IMR-90 (cell line): Measurements from ENCODE around the gene MAPK1. TPM values are rescaled to one million over a fixed set of nuclear protein-coding genes. Genes with fewer than 3 reads are reported as not detected.

Experiments
- ATAC-seq: fragments of 200-7000 bp; cut with Tn5 transposase; 2 replicates; pipeline ENCODE4 v1.9.1; 2020; ENCODE audit warnings: low read depth, mild to moderate bottlenecking, moderate library complexity
- BruUV-seq: library from RNA; stranded (reverse); fragments of 400-500 nt; replicated peaks from 2 replicates; lab custom pipeline; 2021; lab: Mats Ljungman, UMichigan
- CTCF ChIA-PET: fragments of 300-600 bp; formaldehyde crosslinking; extraction: SDS; loops from one replicate; lab custom pipeline; 2021; ENCODE audit warnings: antibody characterized with exemption; lab: Yijun Ruan, JAX
- POLR2A ChIA-PET: fragments of 300-600 bp; sonication (Branson Sonifier 250); formaldehyde crosslinking; loops from one replicate; lab custom pipeline; 2022; ENCODE audit warnings: antibody characterized with exemption; ENCODE audit not compliant: unreplicated experiment; lab: Charles Lee
- DNase-seq: peaks from one replicate; pipeline ENCODE4 v3.0.0; 2013
- H2AFZ ChIP-seq: replicated peaks from 2 replicates; pipeline ENCODE3; 2013; ENCODE audit warnings: low read length, mild to moderate bottlenecking; ENCODE audit not compliant: poor library complexity
- H2AK5ac ChIP-seq: 2 replicates; pipeline ENCODE4 v1.6.1; 2013; ENCODE audit warnings: low read depth, low read length, inconsistent platforms
- H2AK9ac ChIP-seq: replicated peaks from 2 replicates; pipeline ENCODE3; 2013; ENCODE audit warnings: mild to moderate bottlenecking, low read depth, low read length, moderate library complexity; ENCODE audit not compliant: poor library complexity
- H2BK120ac ChIP-seq: 2 replicates; pipeline ENCODE4 v1.6.1; 2013; ENCODE audit warnings: low read depth, low read length, inconsistent platforms
- H2BK15ac ChIP-seq: 3 replicates; pipeline ENCODE4 v1.6.1; 2013; ENCODE audit warnings: low read depth, low read length, inconsistent platforms
- H2BK20ac ChIP-seq: 2 replicates; pipeline ENCODE4 v1.6.1; 2013; ENCODE audit warnings: low read depth, mild to moderate bottlenecking, inconsistent platforms, low read length, moderate library complexity
- H2BK5ac ChIP-seq: 2 replicates; pipeline ENCODE4 v1.6.1; 2013; ENCODE audit warnings: mild to moderate bottlenecking, low read depth, low read length, inconsistent platforms; ENCODE audit not compliant: poor library complexity, severe bottlenecking
- H3K14ac ChIP-seq: replicated peaks from 2 replicates; pipeline ENCODE4 v1.6.1; 2013; ENCODE audit warnings: low read depth, low read length, inconsistent platforms
- H3K18ac ChIP-seq: 2 replicates; pipeline ENCODE4 v1.6.1; 2013; ENCODE audit warnings: low read depth, low read length, control low read depth
- H3K23ac ChIP-seq: 2 replicates; pipeline ENCODE4 v1.6.1; 2013; ENCODE audit warnings: low read depth, low read length, inconsistent platforms
- H3K27ac ChIP-seq: 2 replicates; pipeline ENCODE4 v1.5.1; 2013; ENCODE audit warnings: mild to moderate bottlenecking, control low read depth, low read length; ENCODE audit not compliant: insufficient read depth
- H3K27me3 ChIP-seq: 2 replicates; pipeline ENCODE4 v1.6.1; 2013; ENCODE audit warnings: low read length; ENCODE audit not compliant: control insufficient read depth, insufficient read depth
- H3K36me3 ChIP-seq: 2 replicates; pipeline ENCODE4 v1.6.1; 2013; ENCODE audit warnings: low read length, mixed read lengths; ENCODE audit not compliant: control insufficient read depth, insufficient read depth
- H3K4ac ChIP-seq: 2 replicates; pipeline ENCODE4 v1.6.1; 2013; ENCODE audit warnings: low read depth, low read length, inconsistent platforms
- H3K4me1 ChIP-seq: 2 replicates; pipeline ENCODE4 v1.6.1; 2013; ENCODE audit warnings: low read length, mixed read lengths; ENCODE audit not compliant: control insufficient read depth, insufficient read depth
- H3K4me2 ChIP-seq: 2 replicates; pipeline ENCODE4 v1.6.1; 2013; ENCODE audit warnings: low read depth, mild to moderate bottlenecking, control low read depth, low read length, moderate library complexity
- H3K4me3 ChIP-seq: 2 replicates; pipeline ENCODE4 v1.5.1; 2013; ENCODE audit warnings: low read depth, mild to moderate bottlenecking, control low read depth, low read length, moderate library complexity; ENCODE audit not compliant: insufficient read depth
- H3K56ac ChIP-seq: 2 replicates; pipeline ENCODE4 v1.6.1; 2013; ENCODE audit warnings: low read length, inconsistent platforms; ENCODE audit not compliant: insufficient read depth; ENCODE audit errors: extremely low read depth
- H3K79me1 ChIP-seq, 2 experiments: 2 replicates each; pipeline ENCODE4 v1.6.1; 2013; ENCODE audit warnings: low read length in 2 of 2, inconsistent platforms in 1 of 2, low read depth in 1 of 2
- H3K9ac ChIP-seq: 2 replicates; pipeline ENCODE4 v1.6.1; 2013; ENCODE audit warnings: low read depth, low read length, control low read depth
- H3K9me1 ChIP-seq: 2 replicates; pipeline ENCODE4 v1.6.1; 2013; ENCODE audit warnings: low read length, inconsistent platforms; ENCODE audit not compliant: insufficient read depth
- H3K9me3 ChIP-seq: 2 replicates; pipeline ENCODE4 v1.6.1; 2013; ENCODE audit warnings: low read length; ENCODE audit not compliant: control insufficient read depth, insufficient read depth
- H4K20me1 ChIP-seq: 2 replicates; pipeline ENCODE4 v1.6.1; 2013; ENCODE audit warnings: low read length, inconsistent platforms; ENCODE audit not compliant: insufficient read depth
- H4K5ac ChIP-seq: 2 replicates; pipeline ENCODE4 v1.6.1; 2013; ENCODE audit warnings: mild to moderate bottlenecking, low read depth, low read length, control low read depth
- H4K8ac ChIP-seq, 2 experiments: 2 replicates each; pipeline ENCODE4 v1.6.1; 2013; ENCODE audit warnings: low read depth in 2 of 2, low read length in 2 of 2, control low read depth in 1 of 2, inconsistent platforms in 1 of 2
- H4K91ac ChIP-seq: 2 replicates; pipeline ENCODE4 v1.6.1; 2013; ENCODE audit warnings: low read depth, low read length, inconsistent platforms; ENCODE audit not compliant: insufficient read depth
- BHLHE40 ChIP-seq: fragments of 150-350 bp; IDR thresholded peaks from 2 replicates; pipeline ENCODE4 v1.6.1; 2016; ENCODE audit warnings: mild to moderate bottlenecking, low read depth, low read length
- CEBPB ChIP-seq: IDR thresholded peaks from 2 replicates; pipeline ENCODE4 v1.6.1; 2012; ENCODE audit warnings: low read depth, low read length, improper control_type of control experiment
- CHD1 ChIP-seq: IDR thresholded peaks from 2 replicates; pipeline ENCODE4 v1.6.1; 2012; ENCODE audit warnings: low read depth, low read length, improper control_type of control experiment
- FOS ChIP-seq: fragments of 150-350 bp; IDR thresholded peaks from 2 replicates; pipeline ENCODE4 v1.6.1; 2016; ENCODE audit warnings: low read depth, low read length
- MAFK ChIP-seq: IDR thresholded peaks from 2 replicates; pipeline ENCODE4 v1.6.1; 2012; ENCODE audit warnings: low read depth, low read length, improper control_type of control experiment
- MAZ ChIP-seq: IDR thresholded peaks from 2 replicates; pipeline ENCODE4 v1.6.1; 2012; ENCODE audit warnings: low read depth, mild to moderate bottlenecking, low read length, improper control_type of control experiment, moderate library complexity, borderline replicate concordance
- NFE2L2 ChIP-seq: fragments of 150-350 bp; IDR thresholded peaks from 2 replicates; pipeline ENCODE4 v1.6.1; 2016; ENCODE audit warnings: low read depth, mild to moderate bottlenecking, low read length
- RAD21 ChIP-seq: IDR thresholded peaks from 2 replicates; pipeline ENCODE4 v1.6.1; 2012; ENCODE audit warnings: low read length, improper control_type of control experiment
- RCOR1 ChIP-seq: IDR thresholded peaks from 2 replicates; pipeline ENCODE4 v1.6.1; 2012; ENCODE audit warnings: mild to moderate bottlenecking, low read length, improper control_type of control experiment; ENCODE audit not compliant: insufficient replicate concordance
- RFX5 ChIP-seq: IDR thresholded peaks from 2 replicates; pipeline ENCODE4 v1.8.0; 2012; ENCODE audit warnings: low read depth, mild to moderate bottlenecking, low read length, moderate library complexity
- SMC3 ChIP-seq: fragments of 150-350 bp; IDR thresholded peaks from 2 replicates; pipeline ENCODE4 v1.6.1; 2016; ENCODE audit warnings: low read depth, mild to moderate bottlenecking, antibody characterized with exemption, low read length, moderate library complexity
- WGBS, 2 experiments: methylation state at CpG; one replicate each; pipeline versions ENCODE4 v1.1.5 to v1.1.7; 2013; ENCODE audit warnings: missing lambda C conversion rate in 2 of 2; ENCODE audit not compliant: insufficient read length in 1 of 2; ENCODE audit errors: extremely low coverage in 2 of 2; 5-methylcytosine and 5-hydroxymethylcytosine counted together
- dilution Hi-C: fragments of 300-500 bp; cut with HindIII; formaldehyde crosslinking; loops from one replicate; pipeline ENCODE4 v1.14.3; 2018; ENCODE audit warnings: low sequenced_read_pairs; ENCODE audit not compliant: unreplicated experiment
- in situ Hi-C: fragments of 300-500 bp; cut with MboI; formaldehyde crosslinking; loops from 3 replicates; pipeline ENCODE4 v1.14.3; 2019; ENCODE audit warnings: low sequenced_read_pairs, inconsistent platforms, mixed read lengths
- intact Hi-C: fragments of 100-400 bp; cut with micrococcal nuclease; formaldehyde crosslinking; loops from 2 replicates; pipeline ENCODE4 v1.10.0; 2022
- polyA plus RNA-seq, 3 experiments: library from polyadenylated mRNA; depleted of rRNA; stranded (reverse); fragments of >200 nt; gene quantifications; 2 replicates each; pipeline ENCODE4 v1.2.3, GENCODE V29; 2012; ENCODE audit warnings: low replicate concordance in 1 of 3
- total RNA-seq: library from RNA; depleted of rRNA; stranded (reverse); fragments of >200 nt; gene quantifications from 2 replicates; pipeline ENCODE4 v1.2.3, GENCODE V29; 2012
- TF ChIP-seq, protein P1 (sequence below): fragments of 150-350 bp; IDR thresholded peaks from 2 replicates; pipeline ENCODE4 v1.6.1; 2016; ENCODE audit warnings: low read depth, mild to moderate bottlenecking, low read length, moderate library complexity, borderline replicate concordance
- TF ChIP-seq, protein P2 (sequence below): conservative IDR thresholded peaks from 2 replicates; pipeline ENCODE4 v1.5.1; 2012; ENCODE audit warnings: mild to moderate bottlenecking, low read depth, low read length, improper control_type of control experiment

MAPK1 gene
- total and polyA plus RNA-seq, 2 of the 4 experiments (the other 2 are of a cell fraction), result 41.0 to 51.3 TPM

DNA sequence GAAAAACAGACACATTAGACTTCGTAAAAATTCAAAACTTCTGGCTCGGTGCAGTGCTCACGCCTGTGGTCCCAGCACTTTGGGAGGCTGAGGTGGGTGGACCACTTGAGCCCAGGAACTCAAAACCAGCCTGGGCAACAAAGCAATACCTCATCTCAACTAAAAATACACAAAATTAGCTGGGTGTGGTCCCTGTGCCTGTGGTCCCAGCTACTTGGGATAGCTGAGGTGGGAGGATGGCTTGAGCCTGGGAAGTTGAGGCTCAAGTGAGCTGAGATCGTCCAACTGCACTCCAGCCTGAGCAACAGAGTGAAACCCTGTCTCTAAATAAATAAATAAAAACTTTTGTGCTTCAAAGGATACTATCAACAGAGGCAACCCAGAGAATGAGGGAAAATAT, 155.6 kb downstream of the MAPK1 start (continued):
- TF ChIP-seq, protein P1, sequence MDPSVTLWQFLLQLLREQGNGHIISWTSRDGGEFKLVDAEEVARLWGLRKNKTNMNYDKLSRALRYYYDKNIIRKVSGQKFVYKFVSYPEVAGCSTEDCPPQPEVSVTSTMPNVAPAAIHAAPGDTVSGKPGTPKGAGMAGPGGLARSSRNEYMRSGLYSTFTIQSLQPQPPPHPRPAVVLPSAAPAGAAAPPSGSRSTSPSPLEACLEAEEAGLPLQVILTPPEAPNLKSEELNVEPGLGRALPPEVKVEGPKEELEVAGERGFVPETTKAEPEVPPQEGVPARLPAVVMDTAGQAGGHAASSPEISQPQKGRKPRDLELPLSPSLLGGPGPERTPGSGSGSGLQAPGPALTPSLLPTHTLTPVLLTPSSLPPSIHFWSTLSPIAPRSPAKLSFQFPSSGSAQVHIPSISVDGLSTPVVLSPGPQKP, result no peak
- no peak for TF ChIP-seq BHLHE40

DNA sequence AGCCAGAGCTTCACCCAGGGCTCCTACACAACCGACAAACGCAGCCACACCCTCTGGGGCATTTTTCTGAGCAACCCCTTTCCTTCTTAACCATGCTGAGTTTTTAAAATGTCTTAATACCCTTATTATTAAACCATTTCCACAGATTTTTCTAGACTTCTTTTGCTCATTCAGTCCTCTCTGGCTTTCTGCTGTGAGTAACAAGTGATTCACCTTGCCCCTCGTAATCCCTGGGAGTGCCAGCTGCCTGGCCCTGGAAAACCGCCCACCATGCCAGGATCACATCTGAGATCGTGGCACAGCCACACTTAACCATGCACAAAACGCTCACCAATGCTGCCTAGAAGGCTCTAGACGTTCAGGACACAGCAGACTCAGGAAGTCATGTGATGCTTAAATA, 157.3 kb downstream of the MAPK1 start:
- H4K20me1 ChIP-seq, result no peaks in the 10 kb centered on the region
- H2BK15ac ChIP-seq, result no peak overlapping the region
- H3K4me3 ChIP-seq, result no peak overlapping the region
- H2BK120ac ChIP-seq, result no peak overlapping the region
- H4K5ac ChIP-seq, result no peak overlapping the region
- no peak overlapping the region for H3K27ac ChIP-seq
- no peak overlapping the region for H3K14ac ChIP-seq
- peak overlapping the region; percentile 75 for H2AFZ ChIP-seq
- no peak overlapping the region for H3K4me2 ChIP-seq
- H3K9me1 ChIP-seq, result peaks cover 14% of the 10 kb centered on the region
- ChIA-PET POLR2A (no interaction called here), CTCF (interaction anchor here (1.0 kb wide), 1 partner anchor 242 kb away, joined by 3 read pairs; the partner anchor contains the start of gene PPM1F)
- in situ Hi-C loops (loop anchor here (5.0 kb wide), 1 partner anchor 227 kb away; no protein-coding TSS in a partner anchor), dilution Hi-C loops (no loop called here), intact Hi-C loops (loop anchor here (5.0 kb wide), 2 partner anchors 157 to 242 kb away; partner anchors contain the start of genes MAPK1 and PPM1F)
- DNase-seq, result peak; percentile 31
- H2BK20ac ChIP-seq, result no peak overlapping the region
- no peak overlapping the region for H2BK5ac ChIP-seq
- no peak overlapping the region for H4K8ac ChIP-seq
- 79% methylated on average over 3 of the region's 7 CpGs; no CpG with 5 or more reads in 1 of the 2 experiments for WGBS, 2 experiments
- no peaks in the 10 kb centered on the region for H3K9me3 ChIP-seq
- no peak overlapping the region for H3K9ac ChIP-seq
- H3K79me1 ChIP-seq, result peaks cover 0 to 7% of the 10 kb centered on the region in 2 experiments; a peak in 2 of 4 replicates
- H3K18ac ChIP-seq, result no peak overlapping the region
- peaks cover 6% of the 10 kb centered on the region for H3K4me1 ChIP-seq
- no peaks in the 10 kb centered on the region for H3K27me3 ChIP-seq
- H3K23ac ChIP-seq, result no peak overlapping the region
- no peak overlapping the region; the same call in 1 of the 2 replicates for H3K4ac ChIP-seq
- no peak for ATAC-seq
- no TSS peak for BruUV-seq
- H4K91ac ChIP-seq, result no peak overlapping the region; the same call in 1 of the 2 replicates
- H3K36me3 ChIP-seq, result peaks cover 2% of the 10 kb centered on the region; the same call in 1 of the 2 replicates
- no peak overlapping the region for H2AK9ac ChIP-seq
- no peak overlapping the region for H3K56ac ChIP-seq
- peak overlapping the region; percentile 43; the same call in 1 of the 2 replicates for H2AK5ac ChIP-seq
- TF ChIP-seq RAD21, result no peak
- no peak for TF ChIP-seq BHLHE40
- TF ChIP-seq MAFK, result no peak
- TF ChIP-seq, protein P1, result no peak
- TF ChIP-seq FOS, result no peak
- TF ChIP-seq MAZ, result no peak
- TF ChIP-seq SMC3, result no peak
- TF ChIP-seq RCOR1, result no peak
- TF ChIP-seq NFE2L2, result no peak
- TF ChIP-seq, protein P2, sequence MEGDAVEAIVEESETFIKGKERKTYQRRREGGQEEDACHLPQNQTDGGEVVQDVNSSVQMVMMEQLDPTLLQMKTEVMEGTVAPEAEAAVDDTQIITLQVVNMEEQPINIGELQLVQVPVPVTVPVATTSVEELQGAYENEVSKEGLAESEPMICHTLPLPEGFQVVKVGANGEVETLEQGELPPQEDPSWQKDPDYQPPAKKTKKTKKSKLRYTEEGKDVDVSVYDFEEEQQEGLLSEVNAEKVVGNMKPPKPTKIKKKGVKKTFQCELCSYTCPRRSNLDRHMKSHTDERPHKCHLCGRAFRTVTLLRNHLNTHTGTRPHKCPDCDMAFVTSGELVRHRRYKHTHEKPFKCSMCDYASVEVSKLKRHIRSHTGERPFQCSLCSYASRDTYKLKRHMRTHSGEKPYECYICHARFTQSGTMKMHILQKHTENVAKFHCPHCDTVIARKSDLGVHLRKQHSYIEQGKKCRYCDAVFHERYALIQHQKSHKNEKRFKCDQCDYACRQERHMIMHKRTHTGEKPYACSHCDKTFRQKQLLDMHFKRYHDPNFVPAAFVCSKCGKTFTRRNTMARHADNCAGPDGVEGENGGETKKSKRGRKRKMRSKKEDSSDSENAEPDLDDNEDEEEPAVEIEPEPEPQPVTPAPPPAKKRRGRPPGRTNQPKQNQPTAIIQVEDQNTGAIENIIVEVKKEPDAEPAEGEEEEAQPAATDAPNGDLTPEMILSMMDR, result no peak
- TF ChIP-seq RFX5, result no peak
- TF ChIP-seq CEBPB, result no peak
- TF ChIP-seq CHD1, result no peak
